ENCODE data around the gene CTRB2.

The CTRB2 gene

GRCh38 chr16:75203667-75204409 is 3.1 kb downstream of the CTRB2 start:
- FAIRE-seq (no peak), DNase-seq (ENCODE audit: insufficient read length, low spot score) (no peak)

GRCh38 chr16:75203096-75203495 is 3.9 kb downstream of the CTRB2 start:
- FAIRE-seq (no peak), DNase-seq (ENCODE audit: insufficient read length, low spot score) (no peak)
- TF ChIP-seq CTCF (IDR thresholded peaks at IDR 0.05; ENCODE audit: insufficient read depth, missing control alignments) = no peak

More at GRCh38 chr16:75203667-75204409, 3.1 kb downstream of the CTRB2 start:
- no peak for TF ChIP-seq CTCF (IDR thresholded peaks at IDR 0.05; ENCODE audit: insufficient read depth, missing control alignments)

GRCh38 chr16:75202069-75202590 is 4.8 kb downstream of the CTRB2 start:
- FAIRE-seq = no peak
- TF ChIP-seq CTCF (IDR thresholded peaks at IDR 0.05; ENCODE audit: insufficient read depth, missing control alignments) = no peak
- DNase-seq (ENCODE audit: insufficient read length, low spot score) = no peak

GRCh38 chr16:75198135-75198600 is 8.8 kb downstream of the CTRB2 start:
- no peak for DNase-seq (ENCODE audit: insufficient read length, low spot score)
- FAIRE-seq = no peak
- TF ChIP-seq CTCF (IDR thresholded peaks at IDR 0.05; ENCODE audit: insufficient read depth, missing control alignments) = no peak

- no peak for TF ChIP-seq CTCF (IDR thresholded peaks at IDR 0.05; ENCODE audit: insufficient read depth, missing control alignments)
- no peak for DNase-seq (ENCODE audit: insufficient read length, low spot score)
- FAIRE-seq = no peak
These were observed 9.3 kb downstream of the CTRB2 start for GRCh38 chr16:75197522-75198134.

- DNase-seq (ENCODE audit: insufficient read length, low spot score) (no peak), FAIRE-seq (no peak)
- TF ChIP-seq CTCF (IDR thresholded peaks at IDR 0.05; ENCODE audit: insufficient read depth, missing control alignments) = no peak
These were observed 10.1 kb downstream of the CTRB2 start for GRCh38 chr16:75196836-75197235.

All from D721Med (cell line).